Mammary epithelial cell (primary cell): ENCODE results near the gene TTC7B.

Source experiments
- CTCF ChIP-seq, 2 donors: IDR thresholded peaks in 1 of 2; conservative IDR thresholded peaks in 1 of 2; 2 replicates each; pipeline ENCODE4 v1.5.1; 2011 to 2012; ENCODE audit warnings: inconsistent platforms in 2 of 2, low read length in 2 of 2, mild to moderate bottlenecking in 2 of 2, control low read depth in 1 of 2, low read depth in 1 of 2; ENCODE audit not compliant: insufficient read depth in 1 of 2; ENCODE audit errors: extremely low read depth in 1 of 2
- EZH2 ChIP-seq: IDR thresholded peaks from 2 replicates; pipeline ENCODE4 v1.6.1; 2012; ENCODE audit warnings: low read length, inconsistent platforms, borderline replicate concordance

GRCh38 chr14:90781876-90782275 lies 34.4 kb downstream of the TTC7B start:
- TF ChIP-seq CTCF (conservative IDR thresholded peaks at IDR 0.05 in 1 of 2, IDR thresholded peaks at IDR 0.05 in 1 of 2; ENCODE audit: extremely low read depth in 1 of 2, insufficient read depth in 1 of 2, low read depth in 1 of 2, low read length in 2 of 2) (no peak), EZH2 (no peak)
